Measurements from ENCODE around the gene STK16.

Gene STK16

DNA sequence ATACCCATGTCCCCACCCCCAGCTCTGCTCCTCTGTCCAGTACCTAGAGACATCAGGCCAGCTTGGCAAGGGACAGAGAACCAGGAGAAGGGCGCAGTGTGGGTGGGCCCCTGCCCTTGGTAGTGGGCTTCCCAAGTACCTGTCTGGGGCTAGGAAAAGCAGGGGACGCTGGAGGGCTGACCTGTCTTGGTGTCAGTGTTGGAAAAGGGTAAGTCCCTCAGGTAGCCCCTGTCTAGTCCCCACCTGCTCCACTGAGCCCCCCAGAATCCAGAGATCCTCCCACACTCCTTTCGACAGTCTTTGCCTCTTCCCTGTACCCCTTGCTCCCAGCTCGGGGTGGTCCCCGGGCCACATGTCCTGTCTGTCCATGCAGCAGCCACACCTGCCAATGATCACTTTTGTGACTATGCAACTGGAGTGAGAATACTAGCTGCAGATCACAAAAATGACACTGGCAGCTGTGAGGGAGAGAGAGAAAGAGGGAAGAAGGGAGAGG is 48.5 kb downstream of the STK16 start:
- H3K4me2 ChIP-seq (ENCODE audit: low read depth, low read length, poor library complexity, severe bottlenecking) = peak overlapping the region; percentile 66

DNA sequence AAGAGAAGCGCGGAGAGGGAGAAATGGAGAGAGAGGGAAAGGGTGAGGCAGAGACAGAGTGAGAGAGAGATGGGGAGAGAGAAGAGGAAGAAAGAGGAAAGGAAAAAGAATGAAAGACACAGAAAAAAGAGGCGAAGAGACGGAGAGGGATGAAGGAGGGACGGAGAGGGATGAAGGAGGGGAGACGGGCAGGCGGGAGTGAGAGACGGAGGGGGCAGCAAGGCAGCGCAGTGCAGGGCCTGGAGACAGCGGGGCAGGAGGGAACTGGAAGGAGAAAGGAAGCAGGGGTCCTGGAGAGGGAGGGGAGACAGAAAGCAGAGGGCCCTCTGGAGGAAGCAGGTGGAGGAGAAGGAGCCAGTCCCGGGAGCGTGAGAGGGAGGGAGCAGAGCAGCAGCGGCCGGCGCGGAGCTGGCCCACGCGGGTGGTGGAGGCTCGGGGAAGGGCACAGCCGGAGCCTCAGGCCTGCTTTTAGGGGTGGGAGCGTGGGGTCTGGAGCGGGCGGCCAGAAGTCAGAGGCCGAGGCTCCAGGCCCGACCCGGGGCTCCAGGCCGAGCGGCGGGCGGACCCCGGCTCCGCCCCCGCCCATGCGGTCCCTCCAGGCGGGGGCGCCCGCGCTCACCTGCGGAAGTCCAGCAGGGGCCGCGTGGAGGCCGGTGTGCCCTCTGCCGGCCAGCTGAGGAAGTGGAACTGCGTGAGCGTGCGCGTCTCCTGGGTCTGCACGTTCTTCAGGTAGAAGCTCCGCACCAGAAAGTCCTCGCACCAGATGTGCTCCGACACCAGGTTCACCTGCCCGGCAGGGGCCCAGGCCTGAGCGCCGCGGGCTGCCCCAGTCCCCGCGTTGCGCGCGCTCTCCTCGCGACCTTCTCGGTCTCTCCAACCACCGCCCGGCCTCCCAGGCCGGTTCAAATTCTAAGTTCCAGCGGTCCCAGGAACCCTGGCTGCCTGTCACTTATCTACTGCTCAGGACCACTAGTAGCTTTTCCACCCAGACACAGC is 49.4 kb downstream of the STK16 start:
- Histone ChIP-seq H3K9me3 (ENCODE audit: insufficient read depth, low read depth, low read length) (no peaks in the 10 kb centered on the region), H3K36me3 (ENCODE audit: insufficient read depth, low read length) (no peaks in the 10 kb centered on the region), H3K79me2 (ENCODE audit: insufficient read depth, low read length) (no peaks in the 10 kb centered on the region), H3K9ac (ENCODE audit: low read depth, low read length, poor library complexity, severe bottlenecking) (peak overlapping the region; percentile 72), H3K9me2 (replicated peaks; ENCODE audit: low read depth, low read length) (no peaks in the 10 kb centered on the region), H3K4me2 (ENCODE audit: low read depth, low read length, poor library complexity, severe bottlenecking) (peak overlapping the region; percentile 66), H2AFZ (ENCODE audit: low read length) (peak overlapping the region; percentile 85), H3F3A (ENCODE audit: low read depth) (no peaks in the 10 kb centered on the region), H3K4me1 (ENCODE audit: insufficient read depth, low read length, poor library complexity, severe bottlenecking) (peaks cover 10% of the 10 kb centered on the region), H3K27me3 (ENCODE audit: insufficient read depth, low read length, poor library complexity, severe bottlenecking) (no peaks in the 10 kb centered on the region), H3K4me3 (ENCODE audit: low read length, poor library complexity, severe bottlenecking) (peak overlapping the region; percentile 81), H4K20me1 (ENCODE audit: insufficient read depth, low read length, poor library complexity, severe bottlenecking) (no peaks in the 10 kb centered on the region)
- no peak for TF ChIP-seq EZH2phosphoT487 (IDR thresholded peaks at IDR 0.05; ENCODE audit: borderline replicate concordance)
- TF ChIP-seq, protein P1, sequence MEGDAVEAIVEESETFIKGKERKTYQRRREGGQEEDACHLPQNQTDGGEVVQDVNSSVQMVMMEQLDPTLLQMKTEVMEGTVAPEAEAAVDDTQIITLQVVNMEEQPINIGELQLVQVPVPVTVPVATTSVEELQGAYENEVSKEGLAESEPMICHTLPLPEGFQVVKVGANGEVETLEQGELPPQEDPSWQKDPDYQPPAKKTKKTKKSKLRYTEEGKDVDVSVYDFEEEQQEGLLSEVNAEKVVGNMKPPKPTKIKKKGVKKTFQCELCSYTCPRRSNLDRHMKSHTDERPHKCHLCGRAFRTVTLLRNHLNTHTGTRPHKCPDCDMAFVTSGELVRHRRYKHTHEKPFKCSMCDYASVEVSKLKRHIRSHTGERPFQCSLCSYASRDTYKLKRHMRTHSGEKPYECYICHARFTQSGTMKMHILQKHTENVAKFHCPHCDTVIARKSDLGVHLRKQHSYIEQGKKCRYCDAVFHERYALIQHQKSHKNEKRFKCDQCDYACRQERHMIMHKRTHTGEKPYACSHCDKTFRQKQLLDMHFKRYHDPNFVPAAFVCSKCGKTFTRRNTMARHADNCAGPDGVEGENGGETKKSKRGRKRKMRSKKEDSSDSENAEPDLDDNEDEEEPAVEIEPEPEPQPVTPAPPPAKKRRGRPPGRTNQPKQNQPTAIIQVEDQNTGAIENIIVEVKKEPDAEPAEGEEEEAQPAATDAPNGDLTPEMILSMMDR (conservative IDR thresholded peaks at IDR 0.05; ENCODE audit: low read length) = peak; percentile 92

More for the DNA sequence above, 48.5 kb downstream of the STK16 start:
- no peaks in the 10 kb centered on the region for H4K20me1 ChIP-seq (ENCODE audit: insufficient read depth, low read length, poor library complexity, severe bottlenecking)
- TF ChIP-seq, protein P1 (conservative IDR thresholded peaks at IDR 0.05; ENCODE audit: low read length) = no peak
- no peak for TF ChIP-seq EZH2phosphoT487 (IDR thresholded peaks at IDR 0.05; ENCODE audit: borderline replicate concordance)
- H3F3A ChIP-seq (ENCODE audit: low read depth) = no peaks in the 10 kb centered on the region
- no peaks in the 10 kb centered on the region for H3K9me2 ChIP-seq (replicated peaks; ENCODE audit: low read depth, low read length)
- no peaks in the 10 kb centered on the region for H3K36me3 ChIP-seq (ENCODE audit: insufficient read depth, low read length)
- H3K4me1 ChIP-seq (ENCODE audit: insufficient read depth, low read length, poor library complexity, severe bottlenecking) = peaks cover 10% of the 10 kb centered on the region
- H2AFZ ChIP-seq (ENCODE audit: low read length) = peak overlapping the region; percentile 85; the same call in 1 of the 2 replicates
- H3K9me3 ChIP-seq (ENCODE audit: insufficient read depth, low read depth, low read length) = no peaks in the 10 kb centered on the region
- H3K79me2 ChIP-seq (ENCODE audit: insufficient read depth, low read length) = no peaks in the 10 kb centered on the region
- peak overlapping the region; percentile 72 for H3K9ac ChIP-seq (ENCODE audit: low read depth, low read length, poor library complexity, severe bottlenecking)
- no peaks in the 10 kb centered on the region for H3K27me3 ChIP-seq (ENCODE audit: insufficient read depth, low read length, poor library complexity, severe bottlenecking)
- peak overlapping the region; percentile 81 for H3K4me3 ChIP-seq (ENCODE audit: low read length, poor library complexity, severe bottlenecking)

- no peaks in the 10 kb centered on the region for H3K36me3 ChIP-seq (ENCODE audit: insufficient read depth, low read length)
- H3K4me2 ChIP-seq (ENCODE audit: low read depth, low read length, poor library complexity, severe bottlenecking) = no peak overlapping the region
- no peaks in the 10 kb centered on the region for H3K9me2 ChIP-seq (replicated peaks; ENCODE audit: low read depth, low read length)
- H3K27me3 ChIP-seq (ENCODE audit: insufficient read depth, low read length, poor library complexity, severe bottlenecking) = peaks cover 1% of the 10 kb centered on the region
- no peaks in the 10 kb centered on the region for H3F3A ChIP-seq (ENCODE audit: low read depth)
- no peak overlapping the region for H3K4me3 ChIP-seq (ENCODE audit: low read length, poor library complexity, severe bottlenecking)
- TF ChIP-seq, protein P1 (conservative IDR thresholded peaks at IDR 0.05; ENCODE audit: low read length) = no peak
- TF ChIP-seq EZH2phosphoT487 (IDR thresholded peaks at IDR 0.05; ENCODE audit: borderline replicate concordance) = no peak
- no peaks in the 10 kb centered on the region for H3K9me3 ChIP-seq (ENCODE audit: insufficient read depth, low read depth, low read length)
- H3K79me2 ChIP-seq (ENCODE audit: insufficient read depth, low read length) = no peaks in the 10 kb centered on the region
- H4K20me1 ChIP-seq (ENCODE audit: insufficient read depth, low read length, poor library complexity, severe bottlenecking) = no peaks in the 10 kb centered on the region
- H2AFZ ChIP-seq (ENCODE audit: low read length) = no peak overlapping the region
- H3K4me1 ChIP-seq (ENCODE audit: insufficient read depth, low read length, poor library complexity, severe bottlenecking) = peaks cover 10% of the 10 kb centered on the region
- H3K9ac ChIP-seq (ENCODE audit: low read depth, low read length, poor library complexity, severe bottlenecking) = no peak overlapping the region
Measured at GRCh38 chr2:219296142-219296541, 50.9 kb downstream of the STK16 start.

All from Loucy (cell line).